HepG2 (cell line): ENCODE measurements around the gene FAM162A.

ENCODE experiments used
- CTCF ChIP-seq: sonication (generic); formaldehyde crosslinking; IDR thresholded peaks from 2 replicates; pipeline ENCODE4 v1.5.0; 2020; ENCODE audit warnings: mild to moderate bottlenecking, missing genetic modification reagents, moderate library complexity
- EZH2 ChIP-seq: conservative IDR thresholded peaks from 2 replicates; pipeline ENCODE4 v1.6.1; 2012; ENCODE audit warnings: mild to moderate bottlenecking, low read depth, low read length, moderate library complexity
- RBM22 ChIP-seq: fragments of 200-400 bp; formaldehyde crosslinking; optimal IDR thresholded peaks from 2 replicates; pipeline ENCODE3; 2017; ENCODE audit warnings: mild to moderate bottlenecking, low read length, moderate library complexity
- RXRA ChIP-seq: sonication (generic); formaldehyde crosslinking; IDR thresholded peaks from 2 replicates; pipeline ENCODE4 v1.5.1; 2020; ENCODE audit warnings: missing genetic modification reagents
- SP4 ChIP-seq: sonication (generic); formaldehyde crosslinking; IDR thresholded peaks from 2 replicates; pipeline ENCODE4 v1.8.1; 2023; ENCODE audit warnings: mild to moderate bottlenecking, missing genetic modification reagents
- TBX3 ChIP-seq: fragments of 450-650 bp; IDR thresholded peaks from 2 replicates; pipeline ENCODE4 v1.6.1; 2017; ENCODE audit warnings: antibody characterized with exemption, mild to moderate bottlenecking, inconsistent platforms, borderline replicate concordance
- ZSCAN29 ChIP-seq: sonication (generic); formaldehyde crosslinking; conservative IDR thresholded peaks from 2 replicates; pipeline ENCODE4 v1.4.0; 2020; ENCODE audit warnings: mild to moderate bottlenecking, missing genetic modification reagents
- TF ChIP-seq, protein P1 (sequence below): sonication (generic); formaldehyde crosslinking; IDR thresholded peaks from 2 replicates; pipeline ENCODE4; 2020; ENCODE audit warnings: missing genetic modification reagents, mild to moderate bottlenecking, borderline replicate concordance
- TF ChIP-seq, protein P2 (sequence below): sonication (generic); formaldehyde crosslinking; IDR thresholded peaks from 2 replicates; pipeline ENCODE4 v1.9.0; 2022; ENCODE audit warnings: missing genetic modification reagents, mild to moderate bottlenecking, borderline replicate concordance

DNA sequence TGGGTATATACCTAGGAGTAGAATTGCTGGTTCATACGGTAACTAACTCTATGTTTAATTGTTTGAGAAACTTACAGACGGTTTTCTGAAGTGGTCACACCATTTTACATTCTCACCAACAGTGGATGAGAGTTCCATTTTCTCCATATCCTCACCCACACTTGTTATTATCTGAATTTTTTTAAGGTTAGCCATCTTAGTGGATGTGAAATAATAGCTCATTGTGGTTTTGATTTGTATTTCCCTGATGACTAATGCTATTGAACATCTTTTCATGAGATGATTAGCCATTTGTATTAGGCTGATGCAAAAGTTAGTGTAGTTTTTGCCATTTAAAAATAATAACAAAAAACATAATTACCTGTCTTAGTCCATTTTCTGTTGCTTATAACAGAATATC lies 40.3 kb upstream of the FAM162A start:
- TF ChIP-seq ZSCAN29: no peak
- no peak for TF ChIP-seq EZH2
- TF ChIP-seq SP4: no peak
- TF ChIP-seq, protein P1, sequence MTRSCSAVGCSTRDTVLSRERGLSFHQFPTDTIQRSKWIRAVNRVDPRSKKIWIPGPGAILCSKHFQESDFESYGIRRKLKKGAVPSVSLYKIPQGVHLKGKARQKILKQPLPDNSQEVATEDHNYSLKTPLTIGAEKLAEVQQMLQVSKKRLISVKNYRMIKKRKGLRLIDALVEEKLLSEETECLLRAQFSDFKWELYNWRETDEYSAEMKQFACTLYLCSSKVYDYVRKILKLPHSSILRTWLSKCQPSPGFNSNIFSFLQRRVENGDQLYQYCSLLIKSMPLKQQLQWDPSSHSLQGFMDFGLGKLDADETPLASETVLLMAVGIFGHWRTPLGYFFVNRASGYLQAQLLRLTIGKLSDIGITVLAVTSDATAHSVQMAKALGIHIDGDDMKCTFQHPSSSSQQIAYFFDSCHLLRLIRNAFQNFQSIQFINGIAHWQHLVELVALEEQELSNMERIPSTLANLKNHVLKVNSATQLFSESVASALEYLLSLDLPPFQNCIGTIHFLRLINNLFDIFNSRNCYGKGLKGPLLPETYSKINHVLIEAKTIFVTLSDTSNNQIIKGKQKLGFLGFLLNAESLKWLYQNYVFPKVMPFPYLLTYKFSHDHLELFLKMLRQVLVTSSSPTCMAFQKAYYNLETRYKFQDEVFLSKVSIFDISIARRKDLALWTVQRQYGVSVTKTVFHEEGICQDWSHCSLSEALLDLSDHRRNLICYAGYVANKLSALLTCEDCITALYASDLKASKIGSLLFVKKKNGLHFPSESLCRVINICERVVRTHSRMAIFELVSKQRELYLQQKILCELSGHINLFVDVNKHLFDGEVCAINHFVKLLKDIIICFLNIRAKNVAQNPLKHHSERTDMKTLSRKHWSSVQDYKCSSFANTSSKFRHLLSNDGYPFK (CRISPR knock-in tag): no peak
- no peak for TF ChIP-seq CTCF (CRISPR knock-in tag)
- TF ChIP-seq TBX3: no peak
- TF ChIP-seq RBM22: no peak
- TF ChIP-seq, protein P2, sequence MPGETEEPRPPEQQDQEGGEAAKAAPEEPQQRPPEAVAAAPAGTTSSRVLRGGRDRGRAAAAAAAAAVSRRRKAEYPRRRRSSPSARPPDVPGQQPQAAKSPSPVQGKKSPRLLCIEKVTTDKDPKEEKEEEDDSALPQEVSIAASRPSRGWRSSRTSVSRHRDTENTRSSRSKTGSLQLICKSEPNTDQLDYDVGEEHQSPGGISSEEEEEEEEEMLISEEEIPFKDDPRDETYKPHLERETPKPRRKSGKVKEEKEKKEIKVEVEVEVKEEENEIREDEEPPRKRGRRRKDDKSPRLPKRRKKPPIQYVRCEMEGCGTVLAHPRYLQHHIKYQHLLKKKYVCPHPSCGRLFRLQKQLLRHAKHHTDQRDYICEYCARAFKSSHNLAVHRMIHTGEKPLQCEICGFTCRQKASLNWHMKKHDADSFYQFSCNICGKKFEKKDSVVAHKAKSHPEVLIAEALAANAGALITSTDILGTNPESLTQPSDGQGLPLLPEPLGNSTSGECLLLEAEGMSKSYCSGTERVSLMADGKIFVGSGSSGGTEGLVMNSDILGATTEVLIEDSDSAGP (CRISPR knock-in tag): no peak
- TF ChIP-seq RXRA (CRISPR knock-in tag): no peak
